Endothelial cell of umbilical vein (primary cell): ENCODE measurements around the gene LMF1. TPM values are rescaled to one million over a fixed set of nuclear protein-coding genes. Genes with fewer than 3 reads are reported as not detected.

Experiments
- polyA plus RNA-seq, 4 experiments: library from polyadenylated mRNA; depleted of rRNA in 3 of 4; stranded (reverse) in 3 of 4; unstranded in 1 of 4; fragments of >200 nt; gene quantifications; 2 replicates each; pipeline versions ENCODE4 v1.2.1 to v1.2.3, GENCODE V29; 2011 to 2012; ENCODE audit warnings: missing spikeins in 1 of 4
- total RNA-seq: library from RNA; stranded (reverse); gene quantifications from 2 replicates; pipeline ENCODE4 v1.2.3, GENCODE V29; 2021

The LMF1 gene
- total and polyA plus RNA-seq, 2 donors (not counting 3 experiments of a cell fraction or from before 2014, with no cell fraction given): 17.8 TPM

Other genes with a start within 250 kb of the LMF1 start
- gene ANTKMT, start 249.8 kb downstream of the LMF1 start, total RNA-seq: 26.1 and 29.1 TPM in 2 replicates
- gene ANTKMT, start 249.8 kb downstream of the LMF1 start, polyA plus RNA-seq: 27.9 and 40.5 TPM in 2 replicates
- gene CCDC78, start 244.5 kb downstream of the LMF1 start, total RNA-seq: 0.53 and 1.3 TPM in 2 replicates
- 0.50 and 1.2 TPM in 2 replicates for gene CCDC78, start 244.5 kb downstream of the LMF1 start, polyA plus RNA-seq
- 5.9 and 6.8 TPM in 2 replicates for gene HAGHL, start 243.9 kb downstream of the LMF1 start, total RNA-seq
- gene HAGHL, start 243.9 kb downstream of the LMF1 start, polyA plus RNA-seq: 6.3 and 8.5 TPM in 2 replicates
- gene CIAO3, start 230.0 kb downstream of the LMF1 start, total RNA-seq: 31.2 and 33.8 TPM in 2 replicates
- 23.1 and 29.1 TPM in 2 replicates for gene CIAO3, start 230.0 kb downstream of the LMF1 start, polyA plus RNA-seq
- gene MSLN, start 210.2 kb downstream of the LMF1 start, total RNA-seq: not detected in 2 replicates
- gene MSLN, start 210.2 kb downstream of the LMF1 start, polyA plus RNA-seq: not detected in 2 replicates
- 42.3 and 46.2 TPM in 2 replicates for gene RPUSD1, start 182.6 kb downstream of the LMF1 start, total RNA-seq
- 55.8 and 69.0 TPM in 2 replicates for gene RPUSD1, start 182.6 kb downstream of the LMF1 start, polyA plus RNA-seq
- 58.6 and 69.5 TPM in 2 replicates for gene CHTF18, start 182.4 kb downstream of the LMF1 start, total RNA-seq
- gene CHTF18, start 182.4 kb downstream of the LMF1 start, polyA plus RNA-seq: 33.0 and 45.3 TPM in 2 replicates
- not detected in 2 replicates for gene GNG13, start 170.2 kb downstream of the LMF1 start, total RNA-seq
- gene GNG13, start 170.2 kb downstream of the LMF1 start, polyA plus RNA-seq: not detected in 2 replicates
- gene SOX8, start 10.8 kb upstream of the LMF1 start, total RNA-seq: 0.42 and 0.53 TPM in 2 replicates
- 0.52 and 0.72 TPM in 2 replicates for gene SOX8, start 10.8 kb upstream of the LMF1 start, polyA plus RNA-seq
- gene SSTR5, start 101.8 kb upstream of the LMF1 start, total RNA-seq: 0.24 TPM in 1 of 2 replicates, not detected in the other
- 0.52 and 0.65 TPM in 2 replicates for gene SSTR5, start 101.8 kb upstream of the LMF1 start, polyA plus RNA-seq
- not detected in 2 replicates for gene C1QTNF8, start 125.3 kb upstream of the LMF1 start, total RNA-seq
- not detected in 2 replicates for gene C1QTNF8, start 125.3 kb upstream of the LMF1 start, polyA plus RNA-seq
- gene CACNA1H, start 182.1 kb upstream of the LMF1 start, total RNA-seq: not detected in 2 replicates
- 0.03 and 0.05 TPM in 2 replicates for gene CACNA1H, start 182.1 kb upstream of the LMF1 start, polyA plus RNA-seq